ENCODE data around the gene VIT.
"Not testable (repeated sequence)": the region's sequence is repeated elsewhere in the genome, so short reads cannot be mapped to it uniquely, and the experiment has no call there.

VIT gene

DNA sequence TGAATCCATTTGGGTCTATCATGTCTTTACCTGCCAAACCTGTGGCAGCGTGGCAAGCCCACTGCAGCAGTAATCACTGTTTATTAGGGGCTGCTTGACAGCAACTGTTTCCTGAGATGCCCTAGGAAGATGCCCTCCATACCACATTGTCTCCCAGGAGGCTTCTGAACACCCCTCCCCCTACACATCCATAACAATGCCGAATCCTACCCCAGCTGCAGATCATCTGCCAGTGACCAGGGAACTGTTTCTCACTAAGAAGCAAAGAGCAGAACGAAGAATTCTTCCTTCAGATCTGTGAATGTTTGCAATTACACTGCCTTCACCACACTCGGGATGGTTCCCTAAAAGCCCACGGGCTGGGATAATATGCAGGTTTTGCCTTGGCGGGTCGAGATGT is 127.8 kb downstream of the VIT start:
- Histone ChIP-seq H3K9ac (ENCODE audit: low read length) (no peak overlapping the region), H3K27me3 (replicated peaks; ENCODE audit: insufficient read depth, low read length) (no peaks in the 10 kb centered on the region), H3K4me1 (ENCODE audit: low read length) (no peaks in the 10 kb centered on the region), H3K27ac (ENCODE audit: low read length) (no peak overlapping the region), H2AFZ (ENCODE audit: low read length) (no peak overlapping the region), H3F3A (ENCODE audit: insufficient read depth, low read length) (no peaks in the 10 kb centered on the region), H3K9me3 (replicated peaks; ENCODE audit: insufficient read depth, low read length) (no peaks in the 10 kb centered on the region), H3K9me2 (replicated peaks; ENCODE audit: insufficient read depth, low read length) (no peaks in the 10 kb centered on the region), H3K79me2 (ENCODE audit: low read length) (no peaks in the 10 kb centered on the region), H3K4me2 (ENCODE audit: low read depth, low read length) (no peak overlapping the region), H3K36me3 (replicated peaks; ENCODE audit: insufficient read depth, low read length) (no peaks in the 10 kb centered on the region), H4K20me1 (ENCODE audit: insufficient read depth, low read length) (no peaks in the 10 kb centered on the region), H3K4me3 (ENCODE audit: low read length) (no peak overlapping the region)
- DNase-seq: no peak
- TF ChIP-seq EZH2phosphoT487 (IDR thresholded peaks at IDR 0.05; ENCODE audit: low read length): no peak

DNA sequence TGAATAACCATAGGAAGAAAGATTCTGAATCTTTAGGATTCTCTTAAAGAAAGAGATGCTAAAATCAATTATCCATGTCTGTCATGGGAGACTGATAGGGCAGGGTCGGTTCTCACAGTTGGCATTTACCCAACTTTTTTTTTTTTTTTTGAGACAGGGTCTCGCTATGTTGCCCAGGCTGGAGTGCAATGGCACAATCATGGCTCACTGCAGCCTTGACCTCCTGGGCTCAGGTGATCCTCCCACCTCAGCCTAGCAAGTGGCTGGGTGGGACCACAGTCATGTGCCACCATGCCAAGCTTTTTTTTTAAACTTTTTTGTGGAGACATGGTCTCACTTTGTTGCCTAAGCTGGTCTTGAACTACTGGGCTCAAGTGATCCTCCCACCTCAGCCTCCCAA is 128.2 kb downstream of the VIT start:
- H3K27ac ChIP-seq (ENCODE audit: low read length); DNase-seq; H3K4me3 ChIP-seq (ENCODE audit: low read length); H3F3A ChIP-seq (ENCODE audit: insufficient read depth, low read length); H3K36me3 ChIP-seq (replicated peaks; ENCODE audit: insufficient read depth, low read length); H3K4me1 ChIP-seq (ENCODE audit: low read length); H3K4me2 ChIP-seq (ENCODE audit: low read depth, low read length); H3K9ac ChIP-seq (ENCODE audit: low read length); H3K9me3 ChIP-seq (replicated peaks; ENCODE audit: insufficient read depth, low read length); H3K79me2 ChIP-seq (ENCODE audit: low read length); H3K9me2 ChIP-seq (replicated peaks; ENCODE audit: insufficient read depth, low read length); H2AFZ ChIP-seq (ENCODE audit: low read length); H4K20me1 ChIP-seq (ENCODE audit: insufficient read depth, low read length); H3K27me3 ChIP-seq (replicated peaks; ENCODE audit: insufficient read depth, low read length): not testable (repeated sequence)

DNA sequence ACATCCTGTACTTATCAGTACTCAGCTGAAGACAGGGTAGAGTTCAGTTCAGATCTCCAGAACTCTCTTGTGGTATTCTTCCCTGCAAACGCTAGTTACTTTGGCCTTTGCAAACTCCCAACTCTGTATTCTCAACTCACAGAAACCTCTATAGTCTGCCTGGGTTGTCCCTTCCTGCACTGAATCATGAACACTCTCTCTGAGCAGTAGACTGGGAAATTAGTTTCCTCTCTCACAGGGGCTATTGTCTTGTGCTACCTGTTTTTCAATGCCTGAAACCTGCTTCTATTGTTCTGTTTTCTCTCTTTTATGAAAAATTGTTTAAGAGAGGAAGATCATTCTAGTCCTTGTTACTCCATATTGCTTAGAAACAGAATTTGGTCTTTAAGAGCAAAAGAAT is 134.7 kb downstream of the VIT start:
- Histone ChIP-seq H2AFZ (ENCODE audit: low read length) (no peak overlapping the region), H3K9me2 (replicated peaks; ENCODE audit: insufficient read depth, low read length) (no peaks in the 10 kb centered on the region), H3K27me3 (replicated peaks; ENCODE audit: insufficient read depth, low read length) (no peaks in the 10 kb centered on the region), H3K36me3 (replicated peaks; ENCODE audit: insufficient read depth, low read length) (no peaks in the 10 kb centered on the region), H3K4me1 (ENCODE audit: low read length) (no peaks in the 10 kb centered on the region), H3K27ac (ENCODE audit: low read length) (no peak overlapping the region), H3K9ac (ENCODE audit: low read length) (no peak overlapping the region), H3K4me2 (ENCODE audit: low read depth, low read length) (no peak overlapping the region), H3F3A (ENCODE audit: insufficient read depth, low read length) (no peaks in the 10 kb centered on the region), H3K4me3 (ENCODE audit: low read length) (no peak overlapping the region), H4K20me1 (ENCODE audit: insufficient read depth, low read length) (no peaks in the 10 kb centered on the region), H3K9me3 (replicated peaks; ENCODE audit: insufficient read depth, low read length) (no peaks in the 10 kb centered on the region), H3K79me2 (ENCODE audit: low read length) (no peaks in the 10 kb centered on the region)
- DNase-seq: no peak
- TF ChIP-seq EZH2 (optimal IDR thresholded peaks at IDR 0.05; ENCODE audit: low read depth, low read length) (no peak), EZH2phosphoT487 (IDR thresholded peaks at IDR 0.05; ENCODE audit: low read length) (no peak)

DNA sequence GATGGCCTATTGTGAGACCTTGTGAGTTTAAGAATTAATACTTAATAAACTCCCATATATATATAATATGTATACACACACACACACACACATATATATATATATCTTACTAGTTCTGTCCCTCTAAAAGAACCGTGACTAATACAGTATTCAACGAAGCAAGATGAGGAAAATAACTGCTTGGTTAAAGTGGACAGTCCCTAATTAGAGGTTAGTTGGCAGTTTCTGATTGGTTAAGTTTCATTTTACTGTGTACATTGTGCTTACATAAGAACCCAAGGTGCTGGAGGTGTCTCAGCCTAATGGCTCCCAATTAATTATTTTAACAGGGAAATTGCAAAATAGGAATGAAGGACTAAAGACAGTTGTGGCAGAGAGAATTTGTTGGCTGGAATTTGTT is 137.7 kb downstream of the VIT start:
- no peak for DNase-seq
- no peaks in the 10 kb centered on the region for H3K27me3 ChIP-seq (replicated peaks; ENCODE audit: insufficient read depth, low read length)
- H3K9ac ChIP-seq (ENCODE audit: low read length): no peak overlapping the region
- H3K9me3 ChIP-seq (replicated peaks; ENCODE audit: insufficient read depth, low read length): no peaks in the 10 kb centered on the region
- no peaks in the 10 kb centered on the region for H3F3A ChIP-seq (ENCODE audit: insufficient read depth, low read length)
- no peaks in the 10 kb centered on the region for H4K20me1 ChIP-seq (ENCODE audit: insufficient read depth, low read length)
- H3K9me2 ChIP-seq (replicated peaks; ENCODE audit: insufficient read depth, low read length): no peaks in the 10 kb centered on the region
- TF ChIP-seq EZH2 (optimal IDR thresholded peaks at IDR 0.05; ENCODE audit: low read depth, low read length) (no peak), EZH2phosphoT487 (IDR thresholded peaks at IDR 0.05; ENCODE audit: low read length) (no peak)
- TF ChIP-seq, protein P1, sequence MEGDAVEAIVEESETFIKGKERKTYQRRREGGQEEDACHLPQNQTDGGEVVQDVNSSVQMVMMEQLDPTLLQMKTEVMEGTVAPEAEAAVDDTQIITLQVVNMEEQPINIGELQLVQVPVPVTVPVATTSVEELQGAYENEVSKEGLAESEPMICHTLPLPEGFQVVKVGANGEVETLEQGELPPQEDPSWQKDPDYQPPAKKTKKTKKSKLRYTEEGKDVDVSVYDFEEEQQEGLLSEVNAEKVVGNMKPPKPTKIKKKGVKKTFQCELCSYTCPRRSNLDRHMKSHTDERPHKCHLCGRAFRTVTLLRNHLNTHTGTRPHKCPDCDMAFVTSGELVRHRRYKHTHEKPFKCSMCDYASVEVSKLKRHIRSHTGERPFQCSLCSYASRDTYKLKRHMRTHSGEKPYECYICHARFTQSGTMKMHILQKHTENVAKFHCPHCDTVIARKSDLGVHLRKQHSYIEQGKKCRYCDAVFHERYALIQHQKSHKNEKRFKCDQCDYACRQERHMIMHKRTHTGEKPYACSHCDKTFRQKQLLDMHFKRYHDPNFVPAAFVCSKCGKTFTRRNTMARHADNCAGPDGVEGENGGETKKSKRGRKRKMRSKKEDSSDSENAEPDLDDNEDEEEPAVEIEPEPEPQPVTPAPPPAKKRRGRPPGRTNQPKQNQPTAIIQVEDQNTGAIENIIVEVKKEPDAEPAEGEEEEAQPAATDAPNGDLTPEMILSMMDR (IDR thresholded peaks at IDR 0.05; ENCODE audit: low read length): no peak
- no peaks in the 10 kb centered on the region for H3K36me3 ChIP-seq (replicated peaks; ENCODE audit: insufficient read depth, low read length)
- no peak overlapping the region for H3K4me3 ChIP-seq (ENCODE audit: low read length)
- no peaks in the 10 kb centered on the region for H3K4me1 ChIP-seq (ENCODE audit: low read length)
- no peak overlapping the region for H3K4me2 ChIP-seq (ENCODE audit: low read depth, low read length)
- H3K27ac ChIP-seq (ENCODE audit: low read length): no peak overlapping the region
- H3K79me2 ChIP-seq (ENCODE audit: low read length): no peaks in the 10 kb centered on the region
- no peak overlapping the region for H2AFZ ChIP-seq (ENCODE audit: low read length)
